Measurements from ENCODE around the gene MX1.

GRCh38 chr21:41444703-41445464 is 18.8 kb downstream of the MX1 start:
- TF ChIP-seq CTCF (IDR thresholded peaks at IDR 0.05) (no peak), EP300 (IDR thresholded peaks at IDR 0.05) (no peak)
